H1 (cell line): ENCODE results near the gene FBN3. TPM values are rescaled to one million over a fixed set of nuclear protein-coding genes. Genes with fewer than 3 reads are reported as not detected.

Experiments used
- CTCF ChIA-PET: fragments of 300-600 bp; sonication (Branson Sonifier 250); formaldehyde crosslinking; loops from one replicate; lab custom pipeline; 2021; ENCODE audit not compliant: partially characterized antibody; lab: Charles Lee
- POLR2A ChIA-PET: fragments of 300-600 bp; sonication (Branson Sonifier 250); formaldehyde crosslinking; loops from one replicate; lab custom pipeline; 2021; ENCODE audit warnings: inconsistent platforms; ENCODE audit not compliant: partially characterized antibody; lab: Charles Lee
- DNase-seq, 2 experiments: peaks; one replicate each; pipeline versions ENCODE4 v3.0.0 to v3.0.0-alpha.2; 2010 to 2022; ENCODE audit warnings: low spot score in 2 of 2, low read depth in 1 of 2, mixed read lengths in 1 of 2
- FAIRE-seq: peaks from 2 replicates; lab custom pipeline; 2011; peaks lifted over from hg19 to GRCh38; lab: Jason Lieb, UNC
- H2AFZ ChIP-seq: 2 replicates; pipeline ENCODE4 v1.8.1; 2012; ENCODE audit warnings: low read length, inconsistent platforms
- H2AK5ac ChIP-seq: 2 replicates; pipeline ENCODE4 v1.6.1; 2013; ENCODE audit warnings: low read depth, low read length
- H2BK120ac ChIP-seq: replicated peaks from 2 replicates; pipeline ENCODE3; 2013; ENCODE audit warnings: low read depth, low read length, inconsistent platforms
- H2BK12ac ChIP-seq: 2 replicates; pipeline ENCODE4 v1.6.1; 2013; ENCODE audit warnings: low read depth, low read length
- H2BK15ac ChIP-seq: 2 replicates; pipeline ENCODE4 v1.6.1; 2013; ENCODE audit warnings: low read length
- H2BK20ac ChIP-seq: 2 replicates; pipeline ENCODE4 v1.6.1; 2013; ENCODE audit warnings: low read length
- H2BK5ac ChIP-seq: 2 replicates; pipeline ENCODE4 v1.6.1; 2013; ENCODE audit warnings: low read depth, low read length
- H3K14ac ChIP-seq: 2 replicates; pipeline ENCODE4 v1.6.1; 2013; ENCODE audit warnings: inconsistent platforms; ENCODE audit not compliant: insufficient read length
- H3K18ac ChIP-seq: 2 replicates; pipeline ENCODE4 v1.6.1; 2013; ENCODE audit warnings: low read length; ENCODE audit errors: extremely low read depth
- H3K23ac ChIP-seq: 2 replicates; pipeline ENCODE4 v1.6.1; 2013; ENCODE audit warnings: inconsistent platforms; ENCODE audit not compliant: insufficient read length
- H3K23me2 ChIP-seq: 2 replicates; pipeline ENCODE4 v1.6.1; 2013; ENCODE audit warnings: low read depth, low read length
- H3K27ac ChIP-seq: 2 replicates; pipeline ENCODE4 v1.6.1; 2011; ENCODE audit warnings: low read depth, low read length, inconsistent platforms
- H3K27me3 ChIP-seq, 4 experiments: replicated peaks in 1 of 4; 1 replicate in 1 of 4; 2 replicates in 3 of 4; pipeline versions ENCODE4 v1.6.1 to v1.8.1; 2011 to 2013; ENCODE audit warnings: low read length in 3 of 4, mild to moderate bottlenecking in 3 of 4, inconsistent platforms in 2 of 4, mixed read lengths in 2 of 4, moderate library complexity in 1 of 4; ENCODE audit not compliant: control insufficient read depth in 3 of 4, insufficient read depth in 3 of 4; ENCODE audit errors: extremely low read depth in 1 of 4
- H3K36me3 ChIP-seq, 4 experiments: 2 replicates each; pipeline versions ENCODE4 v1.6.1 to v1.8.1; 2011 to 2013; ENCODE audit warnings: mild to moderate bottlenecking in 4 of 4, low read length in 3 of 4, moderate library complexity in 2 of 4, control low read depth in 1 of 4, inconsistent platforms in 1 of 4; ENCODE audit not compliant: insufficient read depth in 4 of 4, control insufficient read depth in 2 of 4
- H3K4ac ChIP-seq: replicated peaks from 2 replicates; pipeline ENCODE3; 2013; ENCODE audit warnings: low read length, low read depth, mixed read lengths, inconsistent platforms; ENCODE audit not compliant: insufficient read length
- H3K4me1 ChIP-seq, 4 experiments: replicated peaks in 1 of 4; 1 replicate in 1 of 4; 2 replicates in 3 of 4; pipeline versions ENCODE4 v1.6.1 to v1.8.1; 2011 to 2013; ENCODE audit warnings: low read length in 3 of 4, inconsistent platforms in 2 of 4, mixed read lengths in 1 of 4; ENCODE audit not compliant: insufficient read depth in 4 of 4, control insufficient read depth in 3 of 4
- H3K4me2 ChIP-seq, 2 experiments: 2 replicates each; pipeline versions ENCODE4 v1.6.1 to v1.8.1; 2011 to 2013; ENCODE audit warnings: low read depth in 2 of 2, low read length in 2 of 2, control low read depth in 1 of 2, inconsistent platforms in 1 of 2, mild to moderate bottlenecking in 1 of 2; ENCODE audit not compliant: insufficient read depth in 1 of 2
- H3K4me3 ChIP-seq, 4 experiments: fragments of 200-600, 300-600 bp in 1 of 4; sonication (generic), shearing (Covaris generic), sonication (Bioruptor Twin) in 1 of 4; 2 replicates each; pipeline versions ENCODE4 v1.5.1 to v1.8.1; 2011 to 2016; ENCODE audit warnings: low read length in 4 of 4, low read depth in 3 of 4, control low read depth in 2 of 4, inconsistent platforms in 2 of 4, mild to moderate bottlenecking in 2 of 4, mixed read lengths in 1 of 4, moderate library complexity in 1 of 4; ENCODE audit not compliant: insufficient read depth in 2 of 4; ENCODE audit errors: extremely low read depth in 1 of 4
- H3K56ac ChIP-seq: replicated peaks from 2 replicates; pipeline ENCODE3; 2013; ENCODE audit warnings: low read depth, mild to moderate bottlenecking, mixed read lengths, low read length, inconsistent platforms; ENCODE audit not compliant: insufficient read length
- H3K79me1 ChIP-seq: 2 replicates; pipeline ENCODE4 v1.6.1; 2013; ENCODE audit warnings: low read depth, low read length, control low read depth
- H3K79me2 ChIP-seq, 2 experiments: 2 replicates each; pipeline versions ENCODE4 v1.6.1 to v1.8.1; 2012 to 2013; ENCODE audit warnings: low read length in 2 of 2, mild to moderate bottlenecking in 2 of 2, inconsistent platforms in 1 of 2; ENCODE audit not compliant: insufficient read depth in 2 of 2, control insufficient read depth in 1 of 2
- H3K9ac ChIP-seq, 4 experiments: replicated peaks in 1 of 4; 1 replicate in 1 of 4; 2 replicates in 3 of 4; pipeline versions ENCODE4 v1.6.1 to v1.8.1; 2011 to 2013; ENCODE audit warnings: low read depth in 3 of 4, low read length in 3 of 4, control low read depth in 2 of 4, mild to moderate bottlenecking in 2 of 4, moderate library complexity in 2 of 4, inconsistent platforms in 1 of 4; ENCODE audit errors: extremely low read depth in 1 of 4
- H3K9me3 ChIP-seq, 2 experiments: 2 replicates each; pipeline versions ENCODE4 v1.6.1 to v1.8.1; 2012 to 2013; ENCODE audit warnings: mild to moderate bottlenecking in 2 of 2, moderate library complexity in 2 of 2, control low read depth in 1 of 2, inconsistent platforms in 1 of 2, low read depth in 1 of 2, low read length in 1 of 2, mixed read lengths in 1 of 2; ENCODE audit not compliant: insufficient read depth in 2 of 2
- H4K20me1 ChIP-seq, 2 experiments: replicated peaks in 1 of 2; 2 replicates each; pipeline versions ENCODE3 to v1.8.1; 2011 to 2013; ENCODE audit warnings: inconsistent platforms in 2 of 2, low read length in 2 of 2, mild to moderate bottlenecking in 1 of 2; ENCODE audit not compliant: insufficient read depth in 2 of 2, control insufficient read depth in 1 of 2
- H4K5ac ChIP-seq: 2 replicates; pipeline ENCODE4 v1.6.1; 2013; ENCODE audit warnings: low read length, low read depth, mixed read lengths, inconsistent platforms; ENCODE audit not compliant: insufficient read length
- H4K8ac ChIP-seq: 2 replicates; pipeline ENCODE4 v1.8.0; 2013; ENCODE audit warnings: mild to moderate bottlenecking, moderate library complexity, low read length, inconsistent platforms; ENCODE audit not compliant: insufficient read depth; ENCODE audit errors: extremely low read depth
- H4K91ac ChIP-seq: replicated peaks from 2 replicates; pipeline ENCODE3; 2013; ENCODE audit warnings: low read length, mixed read lengths, inconsistent platforms; ENCODE audit not compliant: insufficient read length
- CTCF ChIP-seq, 3 experiments: IDR thresholded peaks; 1 replicate in 2 of 3; 2 replicates in 1 of 3; pipeline versions ENCODE4 v1.5.1 to v1.6.1; 2011; ENCODE audit warnings: low read length in 3 of 3, mild to moderate bottlenecking in 3 of 3, inconsistent platforms in 2 of 3, low read depth in 1 of 3, moderate library complexity in 1 of 3; ENCODE audit not compliant: insufficient read depth in 1 of 3; ENCODE audit errors: control extremely low read depth in 1 of 3
- GABPA ChIP-seq: IDR thresholded peaks from 2 replicates; pipeline ENCODE4 v1.6.1; 2011; ENCODE audit warnings: mild to moderate bottlenecking, low read length, moderate library complexity, borderline replicate concordance; ENCODE audit not compliant: insufficient read depth
- HDAC6 ChIP-seq: IDR thresholded peaks from one replicate; pipeline ENCODE4 v1.7.1; 2012; ENCODE audit warnings: low read depth, mild to moderate bottlenecking, inconsistent platforms, low read length, moderate library complexity
- JUN ChIP-seq: IDR thresholded peaks from 2 replicates; pipeline ENCODE4 v1.6.1; 2011; ENCODE audit warnings: low read depth, mild to moderate bottlenecking, improper control_type of control experiment, low read length
- KDM5A ChIP-seq: fragments of 200-600 bp; IDR thresholded peaks from 2 replicates; pipeline ENCODE4 v1.7.1; 2012; ENCODE audit warnings: mild to moderate bottlenecking, low read length, inconsistent platforms, mixed read lengths
- MAX ChIP-seq: IDR thresholded peaks from 2 replicates; pipeline ENCODE4 v1.6.1; 2012; ENCODE audit warnings: inconsistent platforms
- NRF1 ChIP-seq: IDR thresholded peaks from 2 replicates; pipeline ENCODE4 v1.6.1; 2011; ENCODE audit warnings: mild to moderate bottlenecking, low read depth, low read length, improper control_type of control experiment
- PHF8 ChIP-seq: fragments of 200-600 bp; sonication (generic); conservative IDR thresholded peaks from 2 replicates; pipeline ENCODE4 v1.7.1; 2012; ENCODE audit warnings: low read depth, mild to moderate bottlenecking, inconsistent platforms, low read length, moderate library complexity
- RFX5 ChIP-seq: IDR thresholded peaks from 2 replicates; pipeline ENCODE4 v1.6.1; 2011; ENCODE audit warnings: low read depth, low read length, improper control_type of control experiment, borderline replicate concordance
- SAP30 ChIP-seq: fragments of 300-600 bp; sonication (generic); IDR thresholded peaks from 2 replicates; pipeline ENCODE4 v1.7.1; 2012; ENCODE audit warnings: low read length, moderate library complexity, mild to moderate bottlenecking, inconsistent platforms; ENCODE audit not compliant: insufficient read depth, insufficient replicate concordance
- YY1 ChIP-seq: IDR thresholded peaks from 2 replicates; pipeline ENCODE4 v1.6.1; 2011; ENCODE audit warnings: low read depth, mild to moderate bottlenecking, low read length
- WGBS, 2 experiments: shearing (Covaris generic) in 1 of 2; methylation state at CpG; one replicate each; pipeline versions ENCODE4 v1.1.6 to v1.1.7; 2013 to 2015; ENCODE audit warnings: low lambda C conversion rate in 2 of 2, mixed read lengths in 2 of 2, inconsistent platforms in 1 of 2, low coverage in 1 of 2, missing lambda C conversion rate in 1 of 2; ENCODE audit not compliant: insufficient replicate concordance in 2 of 2, insufficient coverage in 1 of 2, insufficient read length in 1 of 2; ENCODE audit errors: extremely low coverage in 1 of 2, missing lambda C conversion rate in 1 of 2; 5-methylcytosine and 5-hydroxymethylcytosine counted together
- polyA plus RNA-seq, 7 experiments: library from polyadenylated mRNA; depleted of rRNA in 3 of 7; stranded (reverse) in 5 of 7; unstranded in 2 of 7; fragments of >200 nt in 5 of 7; fragments of 200-250 nt in 2 of 7; gene quantifications; 1 replicate in 5 of 7; 2 replicates in 1 of 7; 4 replicates in 1 of 7; pipeline versions ENCODE4 v1.2.1 to v1.2.3, GENCODE V29; 2011 to 2013; ENCODE audit warnings: missing spikeins in 2 of 7, mixed read lengths in 2 of 7
- total RNA-seq: library from RNA; stranded (reverse); fragmentation: NEBNext Ultra II Directional; extraction: Animal tissue kit (Norgen Biotek cat#: 25700); gene quantifications from 2 replicates; pipeline ENCODE4 v1.2.1, GENCODE V29; 2021

The FBN3 gene
- total and polyA plus RNA-seq, 2 of the 8 experiments (the other 6 are each of a cell fraction or from before 2014, with no cell fraction given) = 37.1 to 38.7 TPM

GRCh38 chr19:8044018-8044417 is 105.4 kb downstream of the FBN3 start:
- no peak overlapping the region for H4K8ac ChIP-seq
- no peak overlapping the region for H3K9ac ChIP-seq
- CTCF ChIA-PET = interaction anchor here (0.8 to 4.4 kb wide), 4 partner anchors 14 to 42 kb away, joined by 3 to 21 read pairs (median 10); no protein-coding TSS in a partner anchor
- TF ChIP-seq GABPA = no peak
- TF ChIP-seq HDAC6 = no peak
- TF ChIP-seq PHF8 = no peak
- no peak for TF ChIP-seq MAX
- TF ChIP-seq YY1 = no peak
- TF ChIP-seq KDM5A = no peak
- TF ChIP-seq JUN = no peak
- TF ChIP-seq NRF1 = no peak
- no peak for TF ChIP-seq CTCF (IDR thresholded peaks at IDR 0.05; ENCODE audit: control extremely low read depth in 1 of 3, insufficient read depth in 1 of 3, low read depth in 1 of 3, low read length in 3 of 3)
- no peak for TF ChIP-seq SAP30
- TF ChIP-seq RFX5 = no peak

More at GRCh38 chr19:8044018-8044417, 105.4 kb downstream of the FBN3 start:
- H3K23ac ChIP-seq = no peak overlapping the region
- no peak overlapping the region for H2BK120ac ChIP-seq
- H4K5ac ChIP-seq = no peak overlapping the region
- no peaks in the 10 kb centered on the region for H3K23me2 ChIP-seq
- H3K27ac ChIP-seq = no peak overlapping the region
- no peak overlapping the region for H3K4me2 ChIP-seq
- H2AFZ ChIP-seq = no peak overlapping the region
- no peak overlapping the region for H2BK15ac ChIP-seq
- DNase-seq (no peak), FAIRE-seq (no peak)
- no peak overlapping the region for H3K56ac ChIP-seq
- no peaks in the 10 kb centered on the region for H3K79me1 ChIP-seq
- no peak overlapping the region for H2AK5ac ChIP-seq
- no peaks in the 10 kb centered on the region for H3K9me3 ChIP-seq
- H3K4me1 ChIP-seq = no peaks in the 10 kb centered on the region
- H4K20me1 ChIP-seq = no peaks in the 10 kb centered on the region
- H3K4me3 ChIP-seq = no peak overlapping the region
- H3K79me2 ChIP-seq = no peaks in the 10 kb centered on the region
- no peak overlapping the region for H3K14ac ChIP-seq
- H3K4ac ChIP-seq = no peak overlapping the region
- H3K27me3 ChIP-seq = peaks cover 0 to 3% (median under 1%) of the 10 kb centered on the region in 4 experiments; a peak in 3 of 7 replicates
- H2BK20ac ChIP-seq = no peak overlapping the region
- WGBS, 2 experiments = 92% methylated on average over 10 of the region's 10 CpGs; no CpG with 5 or more reads in 1 of the 2 experiments
- H2BK12ac ChIP-seq = no peak overlapping the region
- H3K36me3 ChIP-seq = no peaks in the 10 kb centered on the region
- no peak overlapping the region for H2BK5ac ChIP-seq
- POLR2A ChIA-PET = interaction anchor here (1.1 to 1.7 kb wide), 3 partner anchors 11 to 38 kb away, joined by 3 to 7 read pairs (median 7); no protein-coding TSS in a partner anchor
- no peak overlapping the region for H4K91ac ChIP-seq
- no peak overlapping the region; the same call in 1 of the 2 replicates for H3K18ac ChIP-seq
